AG04449 (cell line): ENCODE data around the gene CCL21.
"Not testable (repeated sequence)": the region's sequence is repeated elsewhere in the genome, so short reads cannot be mapped to it uniquely, and the experiment has no call there.

ENCODE experiments used
- CTCF ChIA-PET: fragments of 350-600 bp; formaldehyde crosslinking; extraction: SDS; loops from one replicate; lab custom pipeline; 2021; ENCODE audit warnings: antibody characterized with exemption; lab: Yijun Ruan, JAX
- POLR2A ChIA-PET: fragments of 400-600, 350-600 bp; formaldehyde crosslinking; extraction: SDS; loops from one replicate; lab custom pipeline; 2020; ENCODE audit warnings: antibody characterized with exemption, inconsistent platforms; lab: Yijun Ruan, JAX
- DNase-seq: peaks from one replicate; pipeline ENCODE4 v3.0.0-alpha.2; 2010; ENCODE audit warnings: low read depth, low spot score
- H3K4me3 ChIP-seq: 2 replicates; pipeline ENCODE4 v1.5.1; 2011; ENCODE audit warnings: low read depth, mild to moderate bottlenecking, control low read depth, low read length
- CTCF ChIP-seq: IDR thresholded peaks from one replicate; pipeline ENCODE4 v1.5.1; 2011; ENCODE audit warnings: mild to moderate bottlenecking, moderate library complexity, low read length, control low read depth, inconsistent platforms; ENCODE audit not compliant: insufficient read depth; ENCODE audit errors: missing control alignments

The CCL21 gene

DNA sequence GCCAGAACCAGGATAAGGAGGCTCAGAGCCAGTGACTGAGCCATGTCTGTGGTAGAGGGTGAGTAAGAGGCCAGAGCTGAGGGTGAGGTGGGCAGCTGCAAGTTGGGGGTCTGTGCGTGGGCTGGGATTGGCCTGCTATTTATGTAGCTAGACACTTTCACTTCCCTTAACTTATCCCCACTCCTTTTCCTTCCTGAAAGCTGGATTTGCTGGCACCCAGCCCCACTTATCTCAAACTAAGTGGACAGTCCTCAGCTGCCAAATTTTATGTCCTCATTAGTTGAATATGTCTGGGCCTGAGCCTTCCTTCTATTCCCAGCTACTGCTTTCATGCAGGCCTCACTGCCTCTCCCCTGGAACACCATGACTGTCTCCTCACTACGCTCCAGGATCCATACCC is at the start of gene CCL21:
TSS of gene CCL21 (minus strand) at position 114 of the 400 bp plus-strand sequence. CDS start at position 44, 70 bp downstream.
- no peak within 1 kb of the TSS for H3K4me3 ChIP-seq
- DNase-seq: no peak
- no peak for TF ChIP-seq CTCF
- CTCF ChIA-PET: interaction anchor here (1.0 to 12.2 kb wide), 2 partner anchors 9 to 47 kb away, joined by 4 to 109 read pairs; no protein-coding TSS in a partner anchor
- POLR2A ChIA-PET: interaction anchor here (0.7 kb wide), 1 partner anchor 662 kb away, joined by 3 read pairs; no protein-coding TSS in a partner anchor

DNA sequence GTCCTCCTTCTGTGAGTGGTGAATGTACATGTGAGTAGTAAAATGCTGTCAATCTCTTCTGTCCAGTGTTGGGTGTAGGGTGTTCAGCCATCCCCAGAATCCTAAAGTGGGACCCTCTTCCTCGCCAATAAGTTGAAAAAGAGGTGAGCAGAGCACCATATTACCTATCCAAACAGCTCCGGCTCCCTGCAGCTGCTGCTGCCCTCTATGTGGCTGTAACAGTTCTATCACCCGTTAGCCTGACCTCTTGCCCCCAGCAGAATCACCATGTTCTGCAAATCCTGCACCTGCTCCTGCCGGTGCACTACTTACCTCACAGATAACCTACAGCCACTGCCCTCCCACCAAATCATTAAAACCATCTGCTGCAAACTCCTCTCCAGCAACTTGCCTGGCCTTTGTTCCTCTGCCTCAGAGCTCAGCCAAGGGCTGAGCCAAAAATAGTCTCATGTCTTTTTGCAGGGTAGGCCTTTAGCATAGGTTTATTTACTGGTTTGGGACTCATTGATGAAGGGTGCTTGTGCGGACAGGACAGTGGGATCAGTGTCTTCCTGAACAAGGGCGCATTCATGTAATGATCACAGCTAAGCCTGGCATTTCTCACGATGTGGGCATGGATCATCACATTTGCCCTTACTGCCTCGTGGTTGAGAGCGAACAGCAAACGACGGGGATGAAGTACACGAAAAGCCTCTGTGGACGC is 49.6 kb upstream of the CCL21 start:
- no peak for TF ChIP-seq CTCF
- ChIA-PET CTCF (interaction anchor here (0.7 to 1.5 kb wide), 9 partner anchors 8 to 335 kb away, joined by 3 to 4 read pairs (median 3); no protein-coding TSS in a partner anchor), POLR2A (no interaction called here)
- no peak overlapping the region for H3K4me3 ChIP-seq
- no peak for DNase-seq

- POLR2A ChIA-PET, DNase-seq, H3K4me3 ChIP-seq: not testable (repeated sequence)
- CTCF ChIA-PET: interaction anchor here (0.7 to 1.5 kb wide), 2 partner anchors 10 to 11 kb away, joined by 3 read pairs; no protein-coding TSS in a partner anchor
Observed at GRCh38 chr9:34750320-34750719, 40.4 kb upstream of the CCL21 start.

GRCh38 chr9:34746526-34746925 is 36.6 kb upstream of the CCL21 start:
- DNase-seq: no peak
- no peak for TF ChIP-seq CTCF
- H3K4me3 ChIP-seq: no peak overlapping the region
- ChIA-PET POLR2A (no interaction called here), CTCF (interaction anchor here (0.9 kb wide), 1 partner anchor 28 kb away, joined by 4 read pairs; no protein-coding TSS in a partner anchor)

GRCh38 chr9:34744295-34745221 is 34.6 kb upstream of the CCL21 start:
- ChIA-PET POLR2A (no interaction called here), CTCF (interaction anchor here (0.6 to 1.5 kb wide), 3 partner anchors 16 to 352 kb away, joined by 3 read pairs; partner anchors contain the start of gene PIGO)
- no peak for TF ChIP-seq CTCF
- no peak for DNase-seq
- no peak overlapping the region for H3K4me3 ChIP-seq

- no peak overlapping the region for H3K4me3 ChIP-seq
- POLR2A ChIA-PET: no interaction called here
- CTCF ChIA-PET: interaction anchor here (2.2 kb wide), 1 partner anchor 43 kb away, joined by 7 read pairs; no protein-coding TSS in a partner anchor
- no peak for TF ChIP-seq CTCF
- no peak for DNase-seq
Observed at GRCh38 chr9:34742710-34743109, 32.8 kb upstream of the CCL21 start.
